HG03108 (cell line): ENCODE data around the gene DSG4.
"Not testable (repeated sequence)": the region's sequence is repeated elsewhere in the genome, so short reads cannot be mapped to it uniquely, and the experiment has no call there.

Experiments used
- ATAC-seq: cut with Tn5 transposase; IDR thresholded peaks from one replicate; pipeline ENCODE4 v1.9.1; 2021; ENCODE audit warnings: moderate library complexity; ENCODE audit not compliant: unreplicated experiment

Gene DSG4

DNA sequence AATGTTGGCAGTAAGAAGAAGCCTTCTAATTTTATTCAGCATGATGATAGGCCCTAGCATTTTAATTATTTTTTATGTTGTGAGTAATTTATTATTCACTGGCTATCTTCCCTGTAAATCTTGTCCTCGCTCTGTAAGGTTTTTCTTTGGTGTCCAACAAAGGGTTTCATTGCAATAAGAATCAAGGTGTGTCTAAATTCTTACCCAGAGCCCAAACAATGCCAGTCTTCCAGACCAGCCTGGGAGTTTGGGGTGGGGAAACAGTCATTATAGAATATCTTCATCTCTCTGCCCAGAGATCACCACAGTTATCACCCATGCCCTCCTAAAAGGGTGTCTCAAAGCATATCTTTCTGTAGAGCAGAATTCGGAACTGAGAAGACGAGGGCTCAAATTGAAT, at the start of gene DSG4:
Gene DSG4 (plus strand): TSS at position 301 of the 400 bp plus-strand sequence. CDS start 135 bp downstream, outside the sequence.
- no peak for ATAC-seq

DNA sequence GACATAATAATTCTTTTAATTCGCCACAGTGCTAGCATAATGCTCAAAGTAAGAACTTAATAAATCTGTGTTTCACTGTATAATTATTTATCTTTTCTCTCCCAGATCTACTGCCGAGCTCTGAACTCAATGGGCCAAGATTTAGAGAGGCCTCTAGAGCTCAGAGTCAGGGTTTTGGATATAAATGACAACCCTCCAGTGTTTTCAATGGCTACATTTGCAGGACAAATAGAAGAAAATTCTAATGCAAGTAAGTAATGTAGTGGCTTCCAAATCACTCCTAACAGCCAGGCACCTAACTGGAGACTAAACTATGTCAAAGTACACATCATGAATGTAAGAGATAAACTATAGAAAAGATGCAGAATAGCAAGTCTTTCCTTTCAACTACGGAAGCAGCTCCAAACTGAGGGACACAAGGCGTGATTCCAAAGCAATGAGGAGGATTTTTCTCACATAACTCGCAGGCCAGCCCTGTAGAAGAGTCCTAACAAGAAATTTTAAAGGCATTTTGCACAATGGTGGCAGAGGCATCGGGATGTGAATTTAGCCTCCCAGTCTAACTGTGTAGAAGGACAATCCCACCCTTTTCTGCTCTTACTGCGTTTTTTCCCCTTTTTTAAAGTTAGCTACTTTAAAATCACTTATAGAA, 46.7 kb upstream of the DSG4 start:
- ATAC-seq = no peak

DNA sequence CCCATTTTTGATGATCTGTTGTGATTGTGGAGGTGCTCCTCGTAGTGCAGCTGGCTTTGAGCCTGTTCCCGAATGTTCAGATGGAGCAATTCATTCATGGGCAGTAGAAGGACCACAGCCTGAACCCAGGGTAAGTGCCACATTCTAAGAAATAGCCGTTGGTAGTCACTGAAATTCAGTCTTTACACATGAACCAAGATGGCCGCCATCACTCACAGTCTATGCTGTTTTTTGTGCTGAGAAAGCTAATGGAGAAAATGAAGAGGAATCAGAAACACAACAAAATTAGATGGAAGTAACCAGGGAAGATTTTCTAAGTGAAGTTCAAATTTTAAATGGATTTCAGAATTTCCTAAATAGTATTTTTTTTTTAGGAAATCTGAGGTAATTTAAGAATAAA, 33.1 kb upstream of the DSG4 start:
- no peak for ATAC-seq

GRCh38 chr18:31353336-31353735, 23.2 kb upstream of the DSG4 start:
- ATAC-seq = not testable (repeated sequence)

- no peak for ATAC-seq
Observed at GRCh38 chr18:31354990-31355389, 21.6 kb upstream of the DSG4 start.

DNA sequence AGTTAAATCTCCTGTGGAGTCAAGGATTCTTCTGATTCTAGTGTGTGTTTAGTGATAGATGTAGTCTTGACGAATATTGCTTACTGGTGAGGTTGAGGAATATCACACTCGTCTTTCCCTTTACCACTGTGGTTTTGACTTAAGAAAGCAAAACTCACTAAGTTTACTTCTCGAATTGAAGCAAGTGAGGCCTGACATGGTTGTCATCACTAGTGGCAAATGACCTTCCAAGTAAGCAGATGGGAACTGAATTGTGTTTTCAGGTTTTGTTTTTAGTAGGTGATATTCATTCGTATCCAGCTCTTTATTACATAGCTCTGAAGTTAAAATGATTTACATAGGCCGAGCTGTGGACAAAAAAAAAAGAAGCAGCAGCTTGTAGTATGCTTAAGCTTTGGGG, 20.6 kb upstream of the DSG4 start:
- ATAC-seq = no peak

GRCh38 chr18:31364190-31364589, 12.4 kb upstream of the DSG4 start:
- no peak for ATAC-seq

GRCh38 chr18:31369478-31369877, 7.1 kb upstream of the DSG4 start:
- ATAC-seq = no peak

DNA sequence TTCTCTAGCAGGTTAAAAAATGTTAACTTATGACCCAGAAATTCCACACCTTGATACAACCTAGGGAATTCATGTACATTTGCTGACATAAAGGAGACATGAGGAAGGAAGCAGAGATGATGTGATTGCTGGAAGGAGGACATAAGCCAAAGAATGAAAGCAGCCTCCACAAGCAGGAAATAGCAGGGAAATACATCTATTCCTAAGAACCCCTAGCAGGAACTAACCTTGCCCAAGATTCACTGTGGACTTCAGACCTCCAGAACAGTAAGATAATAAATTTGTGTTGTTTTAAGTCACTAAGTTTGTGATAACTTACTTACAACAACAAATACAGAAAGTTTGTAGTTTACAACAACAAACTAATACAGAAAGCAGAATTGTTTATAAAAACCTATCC, 4.6 kb upstream of the DSG4 start:
- no peak for ATAC-seq

DNA sequence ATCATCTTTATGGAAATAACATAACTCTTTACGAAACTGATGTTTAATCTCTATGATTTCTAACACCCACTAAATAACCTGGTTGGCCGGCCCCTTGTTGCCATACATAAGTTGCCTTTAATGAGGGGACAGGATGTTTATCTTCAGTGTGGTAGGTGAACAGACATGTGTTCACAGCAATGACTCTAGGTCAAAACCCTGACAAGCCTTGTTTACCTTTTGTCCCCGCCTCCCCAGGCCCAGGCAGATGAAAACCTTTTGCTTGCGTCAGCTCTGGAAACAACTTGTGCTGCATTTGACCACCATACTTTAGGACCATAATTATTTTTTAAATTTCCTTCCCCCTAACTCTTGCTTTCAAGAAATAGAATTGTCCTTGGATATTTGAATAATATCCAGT, 2.9 kb upstream of the DSG4 start:
- ATAC-seq = no peak

GRCh38 chr18:31380912-31381311, 4.3 kb downstream of the DSG4 start:
- no peak for ATAC-seq

GRCh38 chr18:31382107-31382506, 5.5 kb downstream of the DSG4 start:
- no peak for ATAC-seq

DNA sequence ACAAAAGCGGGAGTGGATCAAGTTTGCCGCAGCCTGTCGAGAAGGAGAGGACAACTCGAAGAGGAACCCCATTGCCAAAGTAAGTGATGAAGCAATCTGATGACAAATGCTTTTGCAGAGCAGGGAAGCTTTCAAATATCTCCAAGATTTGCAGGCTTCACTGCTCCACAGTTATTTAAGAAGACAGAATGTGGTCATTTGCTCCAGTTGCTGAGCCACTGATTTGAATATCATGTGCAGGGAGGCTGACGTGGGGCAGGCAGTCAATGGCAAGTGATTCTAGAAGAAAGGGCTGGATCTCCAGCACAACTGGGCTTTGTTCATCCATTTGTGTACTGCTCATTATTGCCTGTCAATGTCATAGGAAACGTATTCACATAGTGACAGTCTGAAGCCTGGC, 10.2 kb downstream of the DSG4 start:
- ATAC-seq = no peak

- no peak for ATAC-seq
Observed at GRCh38 chr18:31393286-31393685, 16.7 kb downstream of the DSG4 start.

GRCh38 chr18:31396796-31397612, 20.4 kb downstream of the DSG4 start:
- no peak for ATAC-seq

- ATAC-seq = no peak
Observed at GRCh38 chr18:31398191-31398590, 21.6 kb downstream of the DSG4 start.

DNA sequence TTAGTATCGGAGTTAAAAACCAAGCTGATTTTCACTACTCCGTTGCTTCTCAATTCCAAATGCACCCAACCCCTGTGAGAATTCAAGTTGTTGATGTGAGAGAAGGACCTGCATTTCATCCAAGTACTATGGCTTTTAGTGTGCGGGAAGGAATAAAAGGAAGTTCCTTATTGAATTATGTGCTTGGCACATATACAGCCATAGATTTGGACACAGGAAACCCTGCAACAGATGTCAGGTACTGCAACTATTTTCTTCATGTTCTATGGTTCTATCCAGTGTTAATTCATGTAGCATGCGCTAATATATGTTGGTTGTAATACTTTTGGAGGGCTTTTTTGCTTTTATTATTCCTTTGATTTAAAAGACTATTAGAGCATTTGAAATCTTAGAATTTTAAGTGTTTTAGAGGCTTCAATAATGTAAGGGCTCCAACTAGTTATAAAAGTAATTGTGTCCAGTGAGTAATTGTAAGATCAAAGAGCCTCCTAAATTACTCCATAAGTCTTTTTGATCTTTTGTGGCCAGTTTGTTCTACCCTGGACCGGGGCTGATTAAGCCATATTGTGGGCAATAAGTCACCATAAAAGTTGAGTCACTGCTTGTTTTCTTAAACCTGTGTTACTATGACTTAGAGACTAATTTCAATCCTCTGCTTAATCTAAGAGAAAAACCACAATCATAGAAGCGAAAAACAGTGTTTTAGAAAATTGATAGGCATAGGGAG, 22.9 kb downstream of the DSG4 start:
- ATAC-seq = no peak

DNA sequence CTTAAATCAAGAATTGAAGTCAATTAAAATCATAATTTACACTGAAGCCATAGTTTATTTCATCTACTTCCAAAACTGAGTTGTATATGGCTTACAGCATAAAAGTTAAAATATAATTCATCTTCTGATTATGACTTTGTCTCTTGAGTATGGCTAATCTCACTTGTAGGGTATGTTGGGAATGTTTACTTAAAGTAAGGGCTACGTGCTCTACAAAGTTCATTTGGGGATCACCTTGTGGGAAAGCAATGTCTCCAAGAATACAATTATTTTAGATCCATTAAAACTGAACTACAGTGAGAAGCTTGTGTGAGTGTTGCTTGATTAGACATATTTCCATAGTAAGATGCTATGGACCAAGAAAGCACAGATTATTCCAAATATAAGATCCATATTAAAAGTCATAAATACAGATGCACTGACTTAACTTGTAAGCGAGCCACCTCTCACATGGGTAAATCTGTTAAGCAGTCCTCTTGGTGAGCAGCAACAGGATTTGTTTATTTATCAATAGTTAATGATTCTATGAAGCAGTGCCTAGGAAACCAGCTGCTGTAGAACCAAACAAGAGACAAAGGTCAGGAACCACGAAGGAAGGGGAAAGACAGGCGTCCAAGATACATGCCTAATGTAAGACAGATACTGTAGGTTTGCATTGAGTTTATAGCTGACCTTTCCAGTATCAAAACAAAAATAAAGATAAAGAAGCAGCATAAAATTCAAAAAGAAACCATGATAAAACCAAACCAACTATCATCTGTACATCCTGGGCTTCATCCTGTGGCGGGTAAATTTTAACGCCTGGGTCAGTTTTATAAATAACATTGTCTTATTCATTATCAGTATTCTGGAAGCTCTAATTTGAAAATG, 24.8 kb downstream of the DSG4 start:
- no peak for ATAC-seq

DNA sequence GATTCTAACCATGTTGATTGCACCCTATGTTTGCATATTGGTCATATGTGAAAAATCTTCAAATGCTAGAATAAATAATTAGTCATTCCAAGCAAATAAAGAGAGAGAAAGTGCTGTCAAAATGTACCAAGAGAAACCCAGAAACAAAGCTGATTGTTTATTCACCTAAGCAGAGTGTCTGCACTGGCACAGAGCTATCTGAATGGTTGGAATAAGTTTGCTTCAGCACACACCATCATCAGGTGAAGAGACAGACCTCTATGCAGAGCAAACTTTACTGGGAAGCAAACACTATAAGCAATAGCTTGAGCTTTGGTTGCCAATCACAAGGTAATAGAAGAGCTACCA, 25.4 kb downstream of the DSG4 start:
- ATAC-seq = no peak

DNA sequence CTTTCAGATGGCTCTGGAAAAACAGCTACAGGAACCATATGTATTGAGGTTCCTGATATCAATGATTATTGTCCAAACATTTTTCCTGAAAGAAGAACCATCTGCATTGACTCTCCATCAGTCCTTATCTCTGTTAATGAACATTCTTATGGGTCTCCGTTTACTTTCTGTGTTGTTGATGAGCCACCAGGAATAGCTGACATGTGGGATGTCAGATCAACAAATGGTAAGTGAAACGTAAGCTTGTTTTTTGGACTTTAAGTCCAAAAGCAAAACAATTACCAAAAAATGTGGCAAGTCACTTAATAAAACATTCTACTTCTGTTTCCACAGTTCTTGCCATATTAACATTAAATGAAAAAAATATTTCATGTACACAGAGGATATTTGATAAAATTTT, 26.8 kb downstream of the DSG4 start:
- ATAC-seq = no peak

DNA sequence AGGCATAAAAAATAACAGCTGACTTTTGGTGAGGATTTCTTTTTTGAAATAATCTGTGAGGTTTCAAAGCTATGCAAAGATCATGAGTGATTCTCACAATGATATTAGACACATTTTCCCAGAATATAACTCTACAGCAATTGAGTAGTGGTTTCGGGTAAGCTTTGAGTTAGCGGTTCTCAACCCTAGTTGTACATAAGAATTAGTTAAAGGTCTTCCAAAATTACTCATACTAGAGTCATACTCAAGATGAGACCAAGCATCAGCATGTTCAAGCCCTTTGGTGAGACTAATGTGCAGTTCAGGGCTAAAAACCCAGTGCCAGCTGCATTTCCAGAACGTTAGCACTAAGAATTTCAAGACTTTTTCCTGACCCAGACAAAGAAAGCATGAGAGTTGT, 31.1 kb downstream of the DSG4 start:
- ATAC-seq = no peak
